GM15510 (cell line): Measurements from ENCODE around the gene NSMF.

Experiments
- POLR2A ChIP-seq: IDR thresholded peaks from 3 replicates; pipeline ENCODE4 v1.6.1; 2011; ENCODE audit warnings: borderline replicate concordance; ENCODE audit not compliant: insufficient read length; ENCODE audit errors: extremely low read depth

Gene NSMF

DNA sequence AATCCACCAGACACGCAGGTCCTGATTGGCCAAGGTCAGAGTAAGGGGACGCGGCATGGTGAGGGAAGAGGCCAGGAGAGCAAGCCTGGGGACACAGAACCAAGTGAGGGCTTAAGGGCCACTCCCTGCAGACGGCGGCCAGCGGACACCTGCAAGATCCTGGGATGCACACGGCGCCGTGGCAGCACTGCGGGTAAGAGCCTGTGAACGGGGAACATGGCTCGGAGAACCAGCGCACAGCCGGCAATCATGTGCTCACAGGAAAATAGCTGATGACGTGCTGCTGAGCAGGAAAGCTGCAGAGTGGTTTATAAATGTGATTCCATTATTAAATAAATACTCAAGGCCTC is 27.0 kb upstream of the NSMF start:
- no peak for TF ChIP-seq POLR2A

DNA sequence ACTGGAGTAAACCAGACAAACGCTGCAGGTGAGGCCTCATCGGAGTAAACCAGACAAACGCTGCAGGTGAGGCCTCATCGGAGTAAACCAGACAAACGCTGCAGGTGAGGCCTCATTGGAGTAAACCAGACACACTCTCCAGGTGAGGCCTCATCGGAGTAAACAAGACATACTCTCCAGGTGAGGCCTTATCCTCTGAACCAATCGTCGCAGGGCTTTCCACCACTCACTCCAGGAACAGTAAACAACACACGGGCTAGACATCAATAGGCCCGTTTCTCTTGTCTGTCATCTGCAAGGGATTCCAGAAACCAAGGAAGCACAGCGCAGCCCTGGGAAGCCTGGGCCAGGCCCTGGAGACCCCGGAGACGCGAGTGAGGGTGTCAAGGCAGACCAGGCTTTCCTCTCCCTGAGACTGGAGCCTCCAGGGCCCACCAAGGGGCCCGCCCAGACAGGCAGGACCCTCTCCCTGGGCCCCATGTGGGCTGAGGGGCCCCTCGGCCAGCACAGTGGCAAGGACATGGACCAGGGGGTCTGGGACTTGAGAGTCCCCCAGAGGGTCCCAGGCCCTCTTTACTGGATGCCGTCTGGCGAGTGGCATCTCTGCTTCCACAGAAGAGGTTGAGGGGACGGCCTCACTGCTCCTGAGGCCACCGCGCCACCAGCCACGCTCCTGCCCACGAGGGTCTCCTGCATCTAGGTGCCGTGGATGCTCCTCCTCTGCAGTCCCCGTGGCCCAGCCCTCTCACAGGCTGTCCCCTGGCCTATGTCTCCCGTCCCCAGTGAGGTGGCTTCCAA is 26.4 kb upstream of the NSMF start:
- no peak for TF ChIP-seq POLR2A

DNA sequence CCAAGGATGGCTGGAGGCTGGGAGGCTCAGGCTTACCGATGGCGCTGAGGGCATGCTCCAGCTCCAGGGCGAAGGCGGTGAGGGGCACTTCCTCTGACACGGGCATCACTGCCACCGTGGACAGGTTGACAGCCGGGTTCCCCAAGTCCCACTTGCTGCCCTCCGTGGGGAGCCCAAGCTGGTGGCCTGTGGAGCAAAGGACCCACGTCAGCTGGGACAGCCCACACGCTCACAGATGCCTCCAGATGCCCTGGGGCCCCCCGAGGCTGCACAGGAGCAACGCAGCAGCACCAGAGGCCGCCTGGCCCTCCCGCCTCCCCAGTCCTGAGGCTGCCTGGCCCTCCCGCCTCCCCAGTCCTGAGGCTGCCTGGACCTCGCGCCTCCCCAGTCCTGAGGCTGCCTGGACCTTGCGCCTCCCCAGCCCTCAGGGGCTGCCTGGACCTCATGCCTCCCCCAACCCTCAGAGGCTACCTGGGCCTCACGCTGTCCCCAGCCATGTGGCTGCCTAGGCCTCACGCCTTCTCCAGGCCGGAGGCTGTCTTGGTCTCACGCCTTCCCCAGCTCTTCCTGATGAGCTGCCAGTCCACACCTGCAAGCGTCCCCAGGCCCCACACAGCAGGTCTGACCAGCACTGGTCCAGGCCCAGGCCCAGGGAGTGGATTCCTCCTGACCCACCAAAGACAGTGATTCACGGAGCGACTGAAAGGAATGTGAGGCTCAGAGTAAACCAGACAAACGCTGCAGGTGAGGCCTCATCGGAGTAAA is 25.6 kb upstream of the NSMF start:
- TF ChIP-seq POLR2A: no peak

DNA sequence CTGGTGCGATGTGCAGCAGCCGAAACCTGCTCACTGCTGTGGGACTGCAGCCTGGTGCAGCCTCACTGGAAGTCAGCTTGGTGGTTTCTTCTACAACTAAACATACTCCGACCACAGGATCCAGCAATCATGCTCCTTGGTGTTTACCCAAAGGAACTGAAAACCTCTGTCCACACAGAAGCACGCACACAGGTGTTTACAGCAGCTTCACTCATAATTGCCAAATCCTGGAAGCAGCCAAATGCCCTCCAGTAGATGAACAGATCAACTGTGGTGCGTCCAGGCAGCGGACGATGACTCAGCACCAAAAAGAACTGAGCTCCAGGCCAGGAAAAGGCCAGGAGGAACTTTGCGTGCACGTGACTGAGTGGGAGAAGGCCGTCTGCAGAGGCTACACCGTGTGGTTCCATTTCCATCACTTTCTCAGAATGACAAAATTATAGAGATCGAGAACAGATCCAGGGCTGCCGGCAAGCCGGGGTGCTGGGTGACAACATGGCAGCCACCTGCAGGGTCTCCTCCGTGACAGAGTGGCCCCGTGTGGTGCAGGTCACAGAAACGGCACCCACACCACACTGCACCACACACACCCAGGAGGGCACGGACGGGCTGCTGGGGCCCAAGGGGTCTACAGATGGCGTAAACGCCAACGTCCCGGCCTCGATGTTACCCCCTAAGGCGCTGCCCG is 23.1 kb upstream of the NSMF start:
- no peak for TF ChIP-seq POLR2A

DNA sequence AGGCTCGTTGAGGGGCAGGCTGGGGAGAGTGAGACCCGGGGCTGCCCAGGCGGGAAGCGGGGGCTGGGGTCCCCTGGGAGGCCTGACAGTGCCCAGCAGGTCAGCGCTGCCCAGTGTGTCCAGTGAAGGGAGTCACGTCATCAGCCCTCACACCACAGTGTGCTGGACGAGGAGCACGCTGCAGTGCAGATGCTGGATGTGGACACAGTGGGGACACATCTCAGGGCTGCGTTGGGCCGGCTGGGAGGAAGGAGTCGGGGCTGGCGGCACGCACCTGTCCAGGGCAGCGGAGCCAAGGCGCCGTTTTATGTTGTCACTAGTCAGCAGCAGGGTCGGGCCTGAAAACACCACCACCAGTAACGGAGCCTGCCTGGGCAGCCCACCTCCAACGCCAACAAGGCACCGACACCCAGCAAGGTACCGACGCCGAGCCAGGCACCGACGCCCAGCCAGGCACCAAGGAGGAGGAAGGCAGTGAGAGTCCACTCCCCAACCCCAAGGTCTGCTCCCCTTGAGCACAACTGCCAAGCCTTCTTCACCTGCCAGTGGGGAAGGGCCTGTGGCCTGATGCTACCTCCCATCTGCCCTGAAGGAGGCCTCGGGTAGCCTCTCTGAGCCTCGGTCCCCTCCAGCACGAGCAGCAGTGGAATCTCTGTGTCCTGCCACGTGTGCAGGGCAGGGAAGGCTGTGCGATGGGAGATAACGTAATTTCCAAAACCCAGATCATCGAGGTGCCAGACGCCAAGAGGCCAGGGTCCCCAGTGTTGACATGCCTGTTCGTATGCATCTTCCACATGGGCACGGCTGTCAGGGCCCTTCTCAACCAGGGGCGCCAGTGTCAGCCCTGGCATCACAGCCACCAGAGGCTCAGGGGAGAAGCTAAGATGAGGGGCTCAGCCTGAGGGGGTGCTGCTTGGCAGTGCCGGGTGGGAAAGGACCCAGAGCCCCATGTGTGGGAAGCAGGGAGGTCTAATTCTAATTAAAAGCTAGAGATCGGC is 21.9 kb upstream of the NSMF start:
- no peak for TF ChIP-seq POLR2A

DNA sequence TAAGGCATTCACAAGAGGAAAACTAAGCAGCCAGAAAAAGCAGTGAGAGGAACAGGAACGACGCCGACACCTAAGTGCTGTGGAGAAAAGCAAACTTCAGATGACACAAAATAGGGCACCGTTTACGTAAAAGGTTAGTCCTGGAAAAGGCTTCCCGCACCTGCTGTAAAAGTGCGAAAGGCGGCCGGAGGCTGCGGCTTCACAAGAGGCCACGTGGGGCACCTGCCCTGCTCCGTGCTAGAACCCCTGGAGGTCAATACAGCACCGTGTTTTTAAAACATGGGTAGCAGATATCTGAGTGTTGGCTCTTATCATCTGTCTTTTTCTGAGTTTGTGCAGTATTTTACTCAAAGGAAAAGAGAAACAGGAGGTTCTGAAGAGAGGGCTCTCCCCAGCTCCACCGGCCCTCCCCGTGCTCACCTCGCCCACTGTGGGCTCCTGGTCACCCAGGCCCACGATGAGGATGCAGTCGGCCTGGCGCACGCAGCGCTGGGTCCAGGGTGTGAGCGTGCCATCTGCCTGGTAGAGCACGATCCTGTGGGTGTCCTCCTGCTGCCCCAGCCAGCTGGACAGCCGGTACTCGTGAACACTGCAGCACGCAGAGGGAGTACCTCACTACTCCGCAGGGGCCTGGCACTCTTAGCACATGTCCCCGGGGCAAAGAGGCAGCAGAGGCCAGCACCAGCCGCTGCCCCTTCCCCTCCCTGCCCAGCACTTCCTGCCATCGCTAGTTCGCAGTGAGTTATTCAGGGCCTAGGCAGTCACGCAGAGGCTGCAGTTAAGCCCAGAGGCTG is 21.0 kb upstream of the NSMF start:
- no peak for TF ChIP-seq POLR2A

DNA sequence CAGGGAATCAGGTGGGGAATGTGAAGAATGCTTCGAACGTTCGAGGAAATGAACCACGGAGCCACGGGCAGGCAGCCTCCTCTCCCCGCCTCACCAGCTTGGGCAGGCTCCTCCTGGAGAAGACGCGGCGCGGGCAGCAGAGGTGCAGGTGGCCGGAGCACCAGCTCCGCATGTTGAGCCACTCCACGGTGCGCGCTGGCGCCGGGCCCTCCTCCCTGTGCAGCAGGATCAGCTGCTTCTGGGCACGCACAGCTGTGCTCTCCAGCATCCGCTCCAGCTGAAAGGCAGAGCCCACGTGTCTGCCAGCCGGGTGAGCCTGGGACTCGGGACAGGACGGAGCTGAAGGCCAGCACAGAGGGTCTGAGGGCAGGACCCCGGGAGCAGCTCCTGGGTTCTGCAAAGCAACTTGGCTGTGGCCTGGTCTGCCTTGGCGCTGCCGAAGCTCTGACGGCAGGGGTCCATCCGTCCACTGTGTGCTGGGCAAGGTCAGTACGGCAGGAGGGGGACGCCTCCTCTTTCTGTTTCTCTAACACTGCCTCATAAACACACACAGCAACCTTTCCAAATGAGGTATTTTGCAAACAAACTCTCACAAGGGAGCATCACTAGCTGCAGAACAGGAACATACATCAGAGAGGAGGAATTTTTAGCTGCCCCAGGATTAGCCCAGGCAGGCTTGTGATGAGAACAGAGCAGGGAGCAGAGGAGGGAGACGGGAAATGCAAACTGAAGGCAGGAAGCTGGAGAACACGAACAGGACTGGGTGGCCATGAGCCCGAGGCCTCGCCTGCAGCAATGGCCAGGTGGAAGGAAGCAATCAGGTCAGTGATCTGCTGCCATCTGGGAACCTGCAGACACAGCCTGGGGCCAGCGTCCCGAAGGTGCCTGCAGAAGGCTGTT is 20.1 kb upstream of the NSMF start:
- no peak for TF ChIP-seq POLR2A

DNA sequence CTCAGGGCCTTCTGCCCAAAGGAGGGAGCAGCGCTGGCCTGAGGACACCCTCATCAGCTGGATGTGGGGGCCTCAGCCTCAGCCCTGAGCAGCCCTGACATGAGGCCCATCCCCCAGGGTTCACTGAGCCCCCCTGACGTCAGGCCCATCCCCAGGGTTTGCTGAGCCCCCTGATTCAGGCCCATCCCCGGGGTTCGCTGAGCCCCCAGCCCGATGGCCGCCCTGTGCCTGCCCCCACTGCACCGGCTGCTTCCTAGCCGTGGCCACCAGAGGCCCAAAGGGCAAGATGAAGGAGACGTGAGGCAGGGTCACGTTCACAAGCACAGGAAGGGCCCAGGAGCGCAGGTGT is 19.5 kb upstream of the NSMF start:
- no peak for TF ChIP-seq POLR2A

DNA sequence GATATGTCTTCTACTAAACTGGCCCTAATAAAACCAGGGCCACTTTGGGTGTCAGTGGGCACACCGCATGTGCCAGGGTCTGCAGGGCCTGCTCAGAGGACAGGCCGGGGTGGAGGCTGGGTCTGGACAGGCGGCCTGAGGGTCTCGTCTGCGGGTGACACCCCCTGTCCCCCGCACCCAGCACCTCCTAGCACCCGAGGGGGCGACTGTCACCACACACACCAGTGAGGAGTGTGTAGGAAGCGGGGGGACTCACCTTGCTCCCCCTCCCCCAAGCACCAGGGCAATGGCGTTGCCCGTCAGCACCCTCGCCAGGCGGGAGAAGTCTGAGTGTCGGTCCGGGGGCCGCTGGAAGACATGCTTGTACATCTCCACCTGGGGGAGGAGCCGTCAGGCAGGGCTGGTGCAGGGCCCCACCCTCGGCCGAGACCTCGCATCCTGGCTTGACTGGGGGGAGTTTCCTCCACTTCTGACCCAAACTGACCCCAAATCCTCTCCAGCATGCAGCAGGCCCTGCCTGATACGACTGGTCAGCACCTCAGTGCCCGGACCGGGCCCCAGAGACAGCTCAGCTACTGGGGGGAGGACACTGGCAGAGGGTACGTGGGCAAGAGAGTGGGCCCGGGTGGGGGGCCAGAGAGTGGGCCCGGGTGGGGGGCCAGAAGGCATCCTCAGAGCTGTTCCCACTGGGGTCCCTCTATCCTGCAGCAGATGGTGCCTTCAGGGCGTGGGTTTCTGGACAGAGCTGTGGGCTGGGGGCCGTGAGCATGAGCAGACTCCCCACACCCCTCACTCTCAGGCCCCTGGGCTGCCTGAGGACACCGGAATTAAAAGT is 18.9 kb upstream of the NSMF start:
- TF ChIP-seq POLR2A: no peak

DNA sequence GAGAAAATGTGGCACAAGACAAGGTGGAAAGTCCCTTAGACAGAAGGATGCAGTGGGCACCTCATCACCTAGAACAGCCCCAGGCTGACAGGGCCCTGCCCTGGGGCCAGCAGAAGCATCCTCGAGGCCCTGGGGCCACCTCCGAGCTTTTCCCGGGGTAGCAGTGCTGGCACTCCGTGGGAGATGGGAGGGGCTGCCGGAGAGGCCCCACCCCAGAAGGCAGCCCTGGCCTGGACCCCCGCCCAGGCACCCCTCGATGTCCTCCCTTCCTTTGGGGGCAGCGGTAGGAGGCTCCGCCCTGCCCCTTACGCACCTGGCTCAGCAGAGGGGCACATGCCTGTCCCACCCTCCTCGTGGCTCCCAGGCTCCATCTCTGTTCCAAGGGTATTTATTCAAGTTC is 17.7 kb upstream of the NSMF start:
- no peak for TF ChIP-seq POLR2A

DNA sequence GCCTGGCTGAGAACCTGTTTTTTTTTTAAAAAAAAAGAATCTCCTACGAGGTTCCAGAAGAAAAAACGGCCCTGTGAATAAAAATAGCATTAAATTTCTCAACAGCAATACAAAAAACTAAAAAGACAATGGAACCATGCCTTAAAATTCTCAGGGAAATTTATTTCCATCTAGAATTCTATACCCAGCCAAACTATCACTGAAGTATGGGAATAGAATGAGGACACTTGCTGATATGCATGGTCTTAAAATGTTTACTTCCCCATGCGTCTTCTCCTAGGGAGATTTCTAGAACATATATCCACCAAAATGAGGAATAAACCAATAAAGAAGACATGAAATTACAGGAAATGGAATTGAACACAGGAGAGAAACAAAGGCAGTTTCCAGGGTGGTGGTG is 16.5 kb upstream of the NSMF start:
- TF ChIP-seq POLR2A: no peak

DNA sequence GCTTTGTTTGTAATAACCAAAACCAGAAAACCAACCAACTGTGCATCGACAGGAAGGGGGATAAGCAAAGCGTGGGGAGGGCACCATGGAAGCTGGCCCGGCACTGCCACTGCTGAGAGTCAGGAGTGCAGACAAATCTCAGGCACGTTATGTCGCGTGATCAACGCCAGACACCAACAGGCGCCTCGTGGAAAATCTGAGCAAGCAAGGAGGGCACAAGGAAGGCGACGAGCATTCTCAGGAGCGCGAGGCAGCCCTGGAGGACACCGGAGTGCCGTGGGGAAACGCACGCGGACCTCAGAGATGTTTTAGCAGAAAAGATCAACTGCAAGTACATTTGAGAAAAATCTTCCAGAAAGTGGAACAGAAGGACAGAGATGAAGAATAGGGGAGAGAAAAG is 15.1 kb upstream of the NSMF start:
- no peak for TF ChIP-seq POLR2A

DNA sequence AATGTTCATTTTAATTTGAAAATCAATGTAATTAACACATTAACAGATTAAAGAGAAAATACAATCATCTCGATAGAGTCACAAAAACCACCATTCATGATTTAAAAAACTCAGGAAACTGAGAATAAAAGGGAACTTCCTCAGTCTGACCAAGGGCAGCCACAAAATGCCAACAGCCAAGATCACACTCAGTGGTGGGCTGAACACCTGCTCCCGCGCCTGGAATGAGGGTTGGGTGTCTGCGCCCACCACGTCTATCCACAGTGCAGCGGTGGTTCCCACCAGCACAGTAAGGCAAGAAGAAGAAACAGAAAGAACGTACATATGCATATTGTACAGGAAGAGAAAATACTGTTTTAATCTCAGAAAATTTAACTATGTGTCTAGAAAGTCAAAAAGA is 11.7 kb upstream of the NSMF start:
- no peak for TF ChIP-seq POLR2A

DNA sequence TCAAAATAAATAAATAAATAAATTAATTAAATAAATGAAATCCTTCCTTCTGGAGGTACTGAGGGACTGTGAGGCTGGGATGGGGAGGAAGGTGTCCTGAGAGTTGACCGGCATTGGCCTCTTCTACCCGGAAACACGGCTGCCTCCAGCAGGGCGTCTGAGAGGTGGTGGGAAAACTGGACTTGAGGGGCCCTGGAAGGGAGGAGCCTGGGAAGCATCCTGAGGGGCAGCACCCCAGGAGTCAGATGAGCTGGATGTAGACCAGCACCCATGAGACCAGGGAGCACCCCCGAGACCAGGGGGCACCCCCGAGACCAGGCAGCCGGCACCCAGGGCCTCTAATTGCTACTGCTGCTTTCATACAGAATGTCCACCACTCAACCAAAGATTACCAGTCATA is 8.8 kb upstream of the NSMF start:
- TF ChIP-seq POLR2A: no peak
